Esophagus (tissue), 2 donors: ENCODE data around the gene PTPN20. TPM values are rescaled to one million over a fixed set of nuclear protein-coding genes. Genes with fewer than 3 reads are reported as not detected.

Experiments used
- H3K27ac ChIP-seq, 2 donors: one replicate each; pipeline ENCODE4 v1.5.1; 2013; ENCODE audit warnings: low read depth in 2 of 2, mild to moderate bottlenecking in 2 of 2, inconsistent platforms in 1 of 2, low read length in 1 of 2, moderate library complexity in 1 of 2
- H3K27me3 ChIP-seq, 2 donors: one replicate each; pipeline ENCODE4 v1.6.1; 2013; ENCODE audit warnings: low read length in 2 of 2, control low read depth in 1 of 2, mild to moderate bottlenecking in 1 of 2; ENCODE audit not compliant: insufficient read depth in 2 of 2, control insufficient read depth in 1 of 2
- H3K36me3 ChIP-seq, 2 donors: one replicate each; pipeline ENCODE4 v1.6.1; 2013; ENCODE audit warnings: low read length in 1 of 2; ENCODE audit not compliant: control insufficient read depth in 2 of 2, insufficient read depth in 2 of 2
- H3K4me1 ChIP-seq, 2 donors: one replicate each; pipeline ENCODE4 v1.6.1; 2013; ENCODE audit warnings: low read length in 1 of 2; ENCODE audit not compliant: control insufficient read depth in 2 of 2, insufficient read depth in 2 of 2
- H3K4me3 ChIP-seq, 2 donors: one replicate each; pipeline ENCODE4 v1.5.1; 2013; ENCODE audit warnings: low read length in 2 of 2, mild to moderate bottlenecking in 2 of 2, low read depth in 1 of 2, moderate library complexity in 1 of 2
- H3K9me3 ChIP-seq, 2 donors: one replicate each; pipeline ENCODE4 v1.6.1; 2013; ENCODE audit warnings: mild to moderate bottlenecking in 2 of 2, low read depth in 1 of 2, low read length in 1 of 2, moderate library complexity in 1 of 2; ENCODE audit not compliant: control insufficient read depth in 2 of 2, insufficient read depth in 1 of 2
- WGBS, 2 donors: extraction: QIAGEN DNeasy Blood & Tissue Kit; methylation state at CpG; one replicate each; pipeline ENCODE4 v1.1.7; 2013; 5-methylcytosine and 5-hydroxymethylcytosine counted together
- polyA plus RNA-seq, 2 donors: library from polyadenylated mRNA; stranded (reverse); fragments of 200-250 nt; gene quantifications; one replicate each; pipeline ENCODE4 v1.2.3, GENCODE V29; 2013
- donor health status: healthy with polysubstance abuse.
- donor health status: Bipolar disorder and iron deficiency.

Gene PTPN20
- polyA plus RNA-seq, 2 donors = 2.2 to 2.3 TPM

DNA sequence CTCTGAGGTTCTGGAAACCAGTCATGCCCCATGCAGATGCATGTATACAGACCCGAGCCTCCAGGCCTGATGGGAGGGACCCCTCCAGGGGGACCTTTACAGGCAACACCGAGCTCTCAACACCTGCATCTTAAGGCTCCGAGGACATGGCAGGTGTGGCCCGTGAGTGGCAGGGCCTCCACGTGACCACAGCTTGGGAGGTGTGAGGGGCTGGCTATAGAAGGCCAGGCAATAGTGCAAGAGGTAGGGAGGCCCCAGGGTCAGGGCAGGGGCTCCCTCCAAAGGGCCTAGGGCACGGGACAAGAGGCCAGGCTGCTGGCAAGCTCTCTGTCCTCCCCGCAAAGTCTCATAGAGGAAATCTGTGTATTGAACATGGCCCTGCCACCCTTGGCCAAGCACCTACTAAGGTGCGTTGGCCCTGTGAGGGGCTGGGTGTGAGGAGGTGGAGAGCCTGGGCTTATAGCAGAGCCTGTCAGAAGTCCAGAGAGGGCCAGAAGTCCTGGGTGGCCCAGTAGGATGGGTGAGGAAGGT lies 134.2 kb downstream of the PTPN20 start:
- no peaks in the 10 kb centered on the region for H3K4me1 ChIP-seq
- H3K27me3 ChIP-seq = no peaks in the 10 kb centered on the region
- 87 to 88% methylated on average over 8 of the region's 8 CpGs for WGBS, 2 donors
- H3K36me3 ChIP-seq = no peaks in the 10 kb centered on the region
- no peak overlapping the region for H3K4me3 ChIP-seq
- no peaks in the 10 kb centered on the region for H3K9me3 ChIP-seq
- no peak overlapping the region for H3K27ac ChIP-seq

DNA sequence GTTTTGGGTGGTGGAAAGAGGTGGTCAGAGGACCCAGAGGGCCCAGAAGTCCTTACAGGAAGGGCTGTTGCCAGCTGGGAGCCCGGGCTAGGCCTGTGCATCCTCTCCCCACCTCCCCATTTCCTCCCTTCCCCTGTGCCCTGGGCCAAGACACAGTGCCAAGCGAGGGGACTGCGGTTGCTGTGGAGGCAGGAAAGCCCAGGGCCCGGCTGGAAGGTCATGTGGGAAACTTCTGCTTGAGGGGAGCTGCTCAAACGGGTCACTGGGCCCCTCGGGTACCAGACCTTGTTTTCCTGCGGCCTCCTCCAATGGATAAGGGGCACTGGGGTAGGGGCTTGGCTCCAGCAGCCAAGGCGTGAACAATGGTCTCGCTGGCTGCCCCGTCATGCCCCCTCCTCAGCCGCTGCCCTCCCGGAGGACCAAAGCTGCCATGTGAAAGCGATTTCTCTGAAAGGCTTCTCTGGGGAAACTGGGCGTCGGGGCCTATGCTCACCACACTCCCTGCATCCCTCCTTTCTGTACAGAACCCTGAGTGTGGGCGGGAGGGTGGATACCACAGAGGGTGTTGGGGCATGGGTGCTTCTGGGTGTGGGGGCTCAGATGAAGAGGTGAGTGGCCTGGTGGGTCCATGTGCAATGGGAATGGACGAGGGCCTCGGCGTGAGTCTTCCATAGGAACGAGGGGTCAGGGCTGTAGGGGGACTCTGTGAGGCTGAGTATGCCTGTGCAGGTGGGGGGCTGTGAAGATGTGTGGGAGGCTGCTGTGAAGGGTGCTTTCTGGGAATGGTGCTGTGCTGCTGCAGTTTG lies 135.3 kb downstream of the PTPN20 start:
- Histone ChIP-seq H3K36me3 (no peaks in the 10 kb centered on the region), H3K9me3 (no peaks in the 10 kb centered on the region), H3K4me1 (no peaks in the 10 kb centered on the region), H3K27ac (no peak overlapping the region), H3K27me3 (no peaks in the 10 kb centered on the region), H3K4me3 (no peak overlapping the region)
- WGBS, 2 donors = 90 to 91% methylated on average over 20 of the region's 20 CpGs

DNA sequence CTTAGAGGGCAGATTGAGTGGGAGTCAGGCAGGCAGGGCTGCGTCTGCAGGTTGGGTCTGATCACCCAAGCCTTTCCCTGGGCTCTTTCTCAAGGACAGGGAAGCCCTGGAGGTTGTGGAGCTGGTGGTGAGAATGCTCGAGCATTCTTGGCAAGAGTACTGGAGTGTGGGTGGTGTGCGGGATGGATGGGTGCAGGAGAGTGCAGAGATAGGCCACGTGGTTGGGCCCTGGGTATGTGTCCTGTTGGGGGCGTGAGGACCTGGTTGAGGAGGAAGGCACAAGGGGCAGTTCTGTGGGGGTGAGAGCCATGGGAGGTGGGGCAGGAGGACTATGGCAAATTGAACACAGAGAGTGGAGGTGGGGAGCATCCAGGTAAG lies 135.9 kb downstream of the PTPN20 start:
- H3K36me3 ChIP-seq = no peaks in the 10 kb centered on the region
- no peaks in the 10 kb centered on the region for H3K9me3 ChIP-seq
- H3K4me3 ChIP-seq = no peak overlapping the region
- H3K27me3 ChIP-seq = no peaks in the 10 kb centered on the region
- H3K4me1 ChIP-seq = no peaks in the 10 kb centered on the region
- no peak overlapping the region for H3K27ac ChIP-seq
- WGBS, 2 donors = 73 to 74% methylated on average over 5 of the region's 5 CpGs

DNA sequence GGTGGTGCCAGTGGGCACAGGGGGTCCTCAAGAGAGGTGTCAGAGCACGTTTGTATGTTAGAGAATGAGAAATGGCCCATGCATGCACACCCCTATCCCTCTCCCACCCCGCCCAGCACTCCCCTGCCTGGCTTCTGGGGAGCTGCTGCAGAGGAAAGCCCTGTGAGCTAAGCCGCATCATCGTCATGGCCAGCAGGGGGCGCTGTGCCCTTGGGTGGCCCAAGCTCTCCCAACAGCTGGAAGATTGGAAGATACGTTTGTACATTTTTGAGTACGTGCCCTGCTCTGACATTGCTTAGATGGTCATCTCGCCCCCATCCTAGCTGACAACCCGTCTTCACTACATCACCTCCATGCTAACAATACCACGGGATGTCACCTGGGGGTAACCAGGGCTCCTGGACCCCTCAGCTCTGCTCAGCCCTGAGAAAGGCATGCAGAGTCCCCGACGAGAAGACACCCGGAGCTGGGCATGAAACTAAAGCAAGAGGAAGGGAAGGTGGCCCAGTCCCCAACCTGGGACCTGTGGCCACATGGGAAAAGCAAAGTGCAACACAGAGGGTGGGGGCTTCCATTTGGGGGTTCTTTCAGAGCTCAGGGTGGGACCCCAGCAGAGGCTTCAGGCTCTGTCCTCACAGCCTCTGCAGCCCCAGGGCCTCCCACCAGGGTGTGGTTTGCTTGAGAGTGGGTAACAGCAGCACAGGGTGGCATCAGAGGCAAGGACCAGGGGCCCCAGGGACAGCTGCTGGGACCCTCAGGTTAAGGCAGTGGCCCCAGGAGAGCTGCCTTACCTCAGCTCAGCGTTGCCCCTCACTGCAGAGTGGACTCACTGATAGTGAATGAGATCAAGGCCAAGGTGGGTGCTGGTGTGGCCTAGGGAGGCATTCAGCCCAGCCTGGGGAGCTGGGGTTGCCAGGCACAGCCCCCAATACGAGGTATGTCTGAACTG lies 136.6 kb downstream of the PTPN20 start:
- WGBS, 2 donors = 43 to 49% methylated on average over 15 of the region's 15 CpGs
- H3K36me3 ChIP-seq = no peaks in the 10 kb centered on the region
- no peak overlapping the region for H3K27ac ChIP-seq
- H3K4me1 ChIP-seq = no peaks in the 10 kb centered on the region
- no peak overlapping the region for H3K4me3 ChIP-seq
- no peaks in the 10 kb centered on the region for H3K27me3 ChIP-seq
- H3K9me3 ChIP-seq = no peaks in the 10 kb centered on the region

DNA sequence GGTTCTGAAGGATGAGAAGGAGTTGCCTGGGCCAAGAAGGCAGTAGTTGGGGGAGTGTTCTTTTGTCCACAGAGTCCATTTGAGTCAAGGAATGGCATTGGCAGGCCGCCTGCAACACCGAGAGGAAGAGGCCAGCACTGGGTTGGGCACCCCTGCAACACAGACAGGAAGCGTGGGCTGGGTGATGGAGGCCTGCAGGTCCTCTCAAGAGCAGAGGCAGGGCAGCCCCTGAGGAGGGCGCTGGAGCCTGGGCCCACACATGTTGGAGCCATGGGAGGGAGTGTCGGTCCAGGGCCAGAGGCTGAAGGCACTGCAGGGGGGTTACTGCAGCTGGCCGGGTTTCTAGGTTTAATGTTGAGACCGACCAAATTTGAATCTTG lies 137.3 kb downstream of the PTPN20 start:
- no peaks in the 10 kb centered on the region for H3K27me3 ChIP-seq
- H3K9me3 ChIP-seq = no peaks in the 10 kb centered on the region
- no peak overlapping the region for H3K4me3 ChIP-seq
- H3K27ac ChIP-seq = no peak overlapping the region
- no peaks in the 10 kb centered on the region for H3K4me1 ChIP-seq
- H3K36me3 ChIP-seq = no peaks in the 10 kb centered on the region
- 83 to 90% methylated on average over 7 of the region's 7 CpGs for WGBS, 2 donors

DNA sequence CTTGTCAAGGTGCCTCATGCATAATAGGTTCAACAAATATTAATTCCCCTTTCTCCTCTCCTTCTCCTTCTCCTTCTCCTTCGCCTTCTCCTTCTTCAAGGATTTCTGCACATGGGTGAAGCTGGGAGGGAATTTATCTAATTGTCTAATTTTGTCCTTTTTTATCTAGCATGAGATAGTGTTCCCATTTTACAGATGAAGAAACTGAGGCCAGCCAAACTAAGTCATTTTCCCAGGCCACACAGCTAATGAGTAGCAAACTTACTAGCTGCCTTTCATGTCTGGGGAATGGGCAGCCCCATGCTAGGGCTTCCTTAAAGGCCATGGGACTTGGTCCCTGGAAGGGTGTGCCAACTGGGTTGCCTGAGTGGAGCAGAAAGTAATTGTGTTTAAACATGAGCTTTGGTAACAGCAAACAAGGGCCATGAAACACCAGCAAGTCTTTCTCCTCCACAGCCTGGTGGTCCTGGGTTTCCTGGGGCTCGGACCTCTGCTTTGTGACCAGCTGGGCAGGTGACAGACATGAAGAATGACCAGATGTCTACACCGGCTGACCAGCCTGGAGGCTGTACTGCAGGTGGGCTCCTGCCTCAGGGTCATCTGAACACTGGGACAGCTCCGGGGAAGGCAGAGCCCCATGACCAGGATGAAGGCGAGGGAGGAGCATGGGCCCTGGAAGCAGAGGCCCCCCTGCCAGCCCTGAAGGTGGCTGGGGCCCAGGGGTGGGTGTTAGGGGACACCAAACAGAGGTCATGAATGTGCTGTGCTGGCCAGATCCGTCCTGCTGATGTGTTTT lies 138.0 kb downstream of the PTPN20 start:
- Histone ChIP-seq H3K4me1 (no peaks in the 10 kb centered on the region), H3K9me3 (no peaks in the 10 kb centered on the region), H3K36me3 (no peaks in the 10 kb centered on the region), H3K4me3 (no peak overlapping the region), H3K27ac (no peak overlapping the region), H3K27me3 (no peaks in the 10 kb centered on the region)
- 78 to 79% methylated on average over 6 of the region's 6 CpGs for WGBS, 2 donors

DNA sequence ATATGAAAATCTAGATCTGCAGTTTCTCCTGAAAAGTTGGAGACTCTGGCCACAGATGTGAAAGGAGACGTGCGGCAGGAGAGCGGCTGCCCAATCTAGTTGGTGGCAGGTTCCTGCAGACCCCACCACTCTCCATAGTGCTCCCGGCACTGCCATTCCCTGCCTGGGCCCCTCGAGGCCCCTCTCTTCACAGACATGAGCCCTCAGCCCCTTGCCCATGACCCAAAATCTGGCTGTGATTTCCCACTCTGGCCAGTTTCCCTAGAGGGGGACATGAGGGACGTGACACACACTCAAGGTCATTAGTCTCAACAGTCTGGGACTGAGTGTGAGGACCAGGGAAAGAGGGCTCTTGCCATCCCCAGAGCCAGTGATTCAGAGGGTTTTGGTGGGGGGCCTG lies 138.7 kb downstream of the PTPN20 start:
- H3K4me1 ChIP-seq = no peaks in the 10 kb centered on the region
- H3K27ac ChIP-seq = no peak overlapping the region
- H3K9me3 ChIP-seq = no peaks in the 10 kb centered on the region
- no peaks in the 10 kb centered on the region for H3K36me3 ChIP-seq
- H3K27me3 ChIP-seq = no peaks in the 10 kb centered on the region
- WGBS, 2 donors = 87 to 91% methylated on average over 6 of the region's 6 CpGs
- H3K4me3 ChIP-seq = no peak overlapping the region

DNA sequence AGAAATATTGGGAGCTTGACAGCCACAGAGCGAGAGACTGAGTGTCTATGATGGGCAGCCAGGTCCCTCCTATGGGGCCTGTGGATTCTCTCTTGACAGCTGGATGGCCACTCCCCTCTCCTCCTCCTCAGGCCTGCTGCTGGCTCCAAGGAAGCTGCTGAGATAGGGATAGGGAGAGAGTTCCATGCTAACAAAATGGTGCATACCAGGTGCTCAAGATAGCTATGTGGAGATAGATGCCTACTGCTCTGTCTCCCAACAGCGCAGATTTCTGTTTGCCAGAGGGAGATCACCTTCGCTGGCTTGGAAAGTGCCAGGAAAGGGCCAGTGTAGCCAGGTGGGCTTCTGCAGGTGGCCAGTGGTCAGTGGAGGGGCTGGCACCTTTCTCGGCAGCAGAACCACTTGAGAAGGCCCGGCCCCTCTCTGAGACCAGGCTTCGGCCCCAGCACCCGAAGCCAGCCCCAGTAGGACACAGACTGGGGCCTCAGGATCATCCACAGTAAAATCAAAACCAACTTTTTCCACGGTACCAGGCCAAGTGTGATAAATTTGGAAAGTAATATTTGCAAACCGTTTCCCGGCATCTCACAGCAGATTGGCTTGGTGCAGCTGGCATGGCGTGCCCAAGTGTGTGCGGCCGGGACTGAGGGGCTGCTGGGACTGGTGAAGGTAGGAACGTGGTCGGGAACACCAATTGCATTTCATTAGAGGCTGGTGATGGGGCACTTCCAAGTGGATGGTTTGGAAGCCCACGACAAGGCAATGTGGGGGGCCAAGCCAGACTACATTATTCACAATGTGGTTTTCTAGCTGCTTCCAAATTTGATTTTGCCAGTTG lies 139.6 kb downstream of the PTPN20 start:
- H3K27me3 ChIP-seq = no peaks in the 10 kb centered on the region
- H3K36me3 ChIP-seq = no peaks in the 10 kb centered on the region
- H3K4me1 ChIP-seq = no peaks in the 10 kb centered on the region
- no peaks in the 10 kb centered on the region for H3K9me3 ChIP-seq
- WGBS, 2 donors = 88 to 89% methylated on average over 16 of the region's 16 CpGs
- H3K27ac ChIP-seq = no peak overlapping the region
- H3K4me3 ChIP-seq = no peak overlapping the region
